ENCODE results near the gene ACTR3C. TPM values are rescaled to one million over a fixed set of nuclear protein-coding genes. Genes with fewer than 3 reads are reported as not detected.

The ACTR3C gene
- total and polyA plus RNA-seq, 4 donors: 6.8 to 34.2 (median 10.5) TPM

DNA sequence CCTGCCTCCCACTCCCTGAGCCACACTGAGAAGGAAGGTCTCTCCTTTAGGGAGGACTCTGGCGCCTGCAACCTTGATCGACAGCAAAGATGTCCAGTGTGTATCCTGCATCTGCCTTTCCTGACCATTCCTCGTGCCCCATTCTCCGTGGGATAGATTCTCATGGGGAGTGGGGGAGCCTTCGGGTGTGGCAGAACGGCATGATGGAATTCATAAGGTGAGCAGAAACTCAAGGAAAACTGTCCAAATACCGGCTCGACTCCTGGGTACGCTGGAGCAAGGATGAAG, 18.7 kb upstream of the ACTR3C start:
- 88 to 90% methylated on average over 9 of the region's 9 CpGs for WGBS, 2 donors
- Histone ChIP-seq H3K9me3 (ENCODE audit: control insufficient read depth in 4 of 4, insufficient read depth in 3 of 4, low read length in 3 of 4) (peaks cover 0 to 4% (median 1%) of the 10 kb centered on the region in 4 donors), H3K27me3 (ENCODE audit: control insufficient read depth in 3 of 3, insufficient read depth in 3 of 3, low read length in 2 of 3) (no peaks in the 10 kb centered on the region), H3K4me1 (ENCODE audit: control insufficient read depth in 5 of 5, insufficient read depth in 5 of 5, low read length in 5 of 5) (peaks cover 0 to 36% (median 15%) of the 10 kb centered on the region in 5 donors), H3K9ac (ENCODE audit: insufficient read depth in 1 of 2, low read length in 2 of 2) (peak overlapping the region in 1 of 2 donors; percentile 81), H3K27ac (ENCODE audit: low read depth in 1 of 2, low read length in 1 of 2) (no peak overlapping the region), H3K36me3 (ENCODE audit: control insufficient read depth in 4 of 4, insufficient read depth in 4 of 4, low read length in 4 of 4) (peaks cover 0 to 29% (median 11%) of the 10 kb centered on the region in 4 donors), H3K4me3 (no peak overlapping the region)
- no peak for ATAC-seq (ENCODE audit: insufficient read depth, low FRiP score)
- no peak for TF ChIP-seq CTCF (IDR thresholded peaks at IDR 0.05; ENCODE audit: control extremely low read depth, extremely low read depth)
- DNase-seq: no peak

- peak; percentile 91 to 96 (median 91) for DNase-seq
- Histone ChIP-seq H3K27me3 (ENCODE audit: control insufficient read depth in 3 of 3, insufficient read depth in 3 of 3, low read length in 2 of 3) (no peaks in the 10 kb centered on the region), H3K4me3 (peak within 1 kb of the TSS; percentile 43), H3K9ac (ENCODE audit: insufficient read depth in 1 of 2, low read length in 2 of 2) (peak within 1 kb of the TSS; percentile 46 to 81), H3K36me3 (ENCODE audit: control insufficient read depth in 4 of 4, insufficient read depth in 4 of 4, low read length in 4 of 4) (peaks cover 0 to 32% (median 12%) of the 10 kb centered on the region in 4 donors), H3K4me1 (ENCODE audit: control insufficient read depth in 5 of 5, insufficient read depth in 5 of 5, low read length in 5 of 5) (peaks cover 0 to 42% (median 16%) of the 10 kb centered on the region in 5 donors), H3K9me3 (ENCODE audit: control insufficient read depth in 4 of 4, insufficient read depth in 3 of 4, low read length in 3 of 4) (peaks cover 0 to 4% (median 1%) of the 10 kb centered on the region in 4 donors), H3K27ac (ENCODE audit: low read depth in 1 of 2, low read length in 1 of 2) (peak within 1 kb of the TSS in 1 of 2 donors; percentile 71)
- TF ChIP-seq CTCF (IDR thresholded peaks at IDR 0.05; ENCODE audit: control extremely low read depth, extremely low read depth): no peak
- 15 to 31% methylated on average over 34 to 49 of the region's 49 CpGs for WGBS, 2 donors
- ATAC-seq (ENCODE audit: insufficient read depth, low FRiP score): peak; percentile 43
Observed at GRCh38 chr7:150341263-150342120, 18.1 kb upstream of the ACTR3C start, which contains the start of gene RARRES2. TSS of gene RARRES2 (minus strand) at chr7:150341629. CDS start at chr7:150340609, 1,020 bp downstream.

- Histone ChIP-seq H3K9ac (ENCODE audit: insufficient read depth in 1 of 2, low read length in 2 of 2) (peak overlapping the region; percentile 46 to 58), H3K4me1 (ENCODE audit: control insufficient read depth in 5 of 5, insufficient read depth in 5 of 5, low read length in 5 of 5) (peaks cover 0 to 48% (median 23%) of the 10 kb centered on the region in 5 donors), H3K27ac (ENCODE audit: low read depth in 1 of 2, low read length in 1 of 2) (peak overlapping the region in 1 of 2 donors; percentile 71), H3K4me3 (peak overlapping the region; percentile 43), H3K36me3 (ENCODE audit: control insufficient read depth in 4 of 4, insufficient read depth in 4 of 4, low read length in 4 of 4) (peaks cover 0 to 32% (median 12%) of the 10 kb centered on the region in 4 donors), H3K9me3 (ENCODE audit: control insufficient read depth in 4 of 4, insufficient read depth in 3 of 4, low read length in 3 of 4) (peaks cover 0 to 4% (median 1%) of the 10 kb centered on the region in 4 donors), H3K27me3 (ENCODE audit: control insufficient read depth in 3 of 3, insufficient read depth in 3 of 3, low read length in 2 of 3) (no peaks in the 10 kb centered on the region)
- ATAC-seq (ENCODE audit: insufficient read depth, low FRiP score) (no peak), DNase-seq (peak in 1 of 3 donors; percentile 39)
- TF ChIP-seq CTCF (IDR thresholded peaks at IDR 0.05; ENCODE audit: control extremely low read depth, extremely low read depth): no peak
- WGBS, 2 donors: 5 to 10% methylated on average over 22 to 29 of the region's 29 CpGs
Observed at GRCh38 chr7:150340875-150341262, 17.5 kb upstream of the ACTR3C start.
